NCI-H2081 (cell line): ENCODE data around the gene WWTR1.

Experiments used
- DNase-seq, 2 experiments: peaks; one replicate each; lab custom pipeline; 2025; lab: John Stamatoyannopoulos, UW

WWTR1 gene

DNA sequence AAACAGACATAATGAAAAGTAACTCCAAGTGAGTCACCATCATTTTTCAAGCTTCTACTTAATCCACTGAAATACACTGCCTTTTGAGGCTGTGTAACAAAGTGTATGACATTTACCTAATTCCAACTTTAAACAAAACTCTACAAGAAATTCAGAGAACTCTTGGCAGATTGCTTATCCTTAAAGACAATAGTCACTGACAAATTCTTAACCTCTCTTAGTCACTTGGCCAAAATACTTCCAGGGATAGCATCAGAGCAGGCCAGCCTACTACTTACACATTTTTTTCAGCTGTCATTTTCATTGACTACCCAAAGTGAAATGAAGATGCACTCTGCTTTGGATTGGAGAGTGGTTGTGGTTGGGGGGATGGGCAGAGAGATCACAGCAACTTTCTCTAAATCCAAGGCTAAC, 3.6 kb downstream of the WWTR1 start:
- no peak for DNase-seq

DNA sequence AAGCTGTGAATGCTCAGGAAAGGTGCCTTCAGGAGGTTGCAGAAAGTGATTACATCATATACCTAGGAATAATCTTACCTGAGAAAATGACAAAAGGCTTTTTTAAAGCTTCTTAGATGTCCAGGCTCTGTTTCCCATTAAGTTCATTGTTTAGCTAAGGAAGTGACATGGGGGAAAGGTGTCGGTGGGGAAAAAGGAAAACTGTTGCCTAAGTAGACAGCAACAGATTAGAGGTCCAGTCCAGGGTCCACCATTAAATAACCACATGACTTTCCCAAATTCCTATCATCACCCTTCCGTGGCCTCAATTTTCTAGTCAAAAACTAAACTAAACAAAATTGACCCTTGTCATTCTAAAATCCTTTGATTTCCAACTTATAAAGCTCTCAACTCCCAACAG, 4.3 kb downstream of the WWTR1 start:
- DNase-seq = no peak

DNA sequence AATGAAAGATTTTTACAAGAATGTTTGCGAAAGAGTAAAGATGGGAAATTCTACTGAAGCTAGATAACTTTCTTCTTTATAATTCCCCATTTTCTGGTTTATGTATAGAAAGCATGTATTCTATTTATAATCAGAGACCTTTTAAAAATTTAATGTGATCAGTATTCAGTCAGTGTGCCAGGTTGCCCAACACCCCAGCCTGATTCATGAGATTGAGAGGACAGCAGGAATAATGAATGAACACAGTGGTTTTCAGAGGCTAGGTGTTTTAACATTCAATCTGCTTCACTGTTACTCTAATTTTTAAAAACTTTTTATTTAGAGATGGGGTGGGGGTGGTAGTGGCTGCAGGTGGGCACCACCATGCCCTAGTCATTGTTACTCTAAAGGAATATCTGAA, 4.7 kb downstream of the WWTR1 start:
- DNase-seq = no peak

DNA sequence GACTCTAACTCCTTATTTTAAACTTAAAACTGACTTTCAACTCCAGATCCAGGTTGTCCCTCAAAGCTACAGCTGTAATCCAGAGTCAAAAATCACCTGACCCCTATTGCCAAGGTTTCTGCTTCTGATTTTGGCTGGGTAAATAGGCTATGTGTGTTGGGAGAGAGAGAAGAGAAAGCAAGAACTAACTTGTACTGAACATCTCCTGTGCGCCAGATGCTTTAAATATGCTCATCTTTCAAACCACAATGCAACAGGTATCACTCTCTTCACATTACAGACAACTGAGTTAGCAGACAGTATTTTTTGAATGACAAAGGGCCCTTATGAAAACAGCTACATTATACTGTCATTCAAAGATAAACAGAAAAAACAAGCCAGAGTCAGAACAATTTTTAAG, 7.0 kb downstream of the WWTR1 start:
- DNase-seq = no peak

DNA sequence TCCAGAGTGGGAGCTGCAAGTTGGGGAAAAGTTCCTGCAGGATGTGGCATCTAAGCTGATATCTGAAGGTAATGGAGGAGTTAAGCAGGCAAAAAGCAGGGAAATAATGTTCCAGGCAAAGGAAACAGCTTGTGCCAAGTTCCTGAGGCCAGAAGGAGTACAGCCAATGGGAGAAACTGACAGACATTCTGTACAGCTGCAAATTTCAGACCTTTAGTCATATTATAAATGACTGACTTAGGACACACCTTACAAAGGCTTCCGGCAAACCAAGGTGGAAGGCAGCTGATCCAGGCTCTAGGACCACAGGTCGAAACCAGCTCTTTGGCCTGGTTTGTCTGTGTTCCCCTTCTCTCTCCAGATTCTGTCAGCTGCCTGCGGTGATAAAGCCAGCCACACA, 9.3 kb downstream of the WWTR1 start:
- no peak for DNase-seq

DNA sequence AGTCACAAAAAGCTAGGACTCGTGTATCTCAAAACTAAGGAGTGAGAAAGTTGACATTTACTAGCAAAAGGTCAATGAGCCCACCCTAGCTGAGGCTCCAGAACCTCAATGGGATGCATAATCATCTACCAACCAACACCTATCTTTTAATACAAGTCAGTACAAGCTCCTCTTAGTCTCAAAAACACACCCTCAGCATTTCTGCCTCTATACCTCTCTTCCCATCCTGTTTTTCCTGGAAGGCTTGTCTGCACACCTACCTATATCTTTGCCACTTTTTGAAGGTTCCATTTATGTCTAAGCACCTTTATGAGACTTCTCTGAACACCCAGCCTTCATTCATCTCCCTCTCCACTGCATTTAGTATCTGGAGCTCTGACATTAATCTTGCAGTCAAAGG, 10.0 kb downstream of the WWTR1 start:
- no peak for DNase-seq

DNA sequence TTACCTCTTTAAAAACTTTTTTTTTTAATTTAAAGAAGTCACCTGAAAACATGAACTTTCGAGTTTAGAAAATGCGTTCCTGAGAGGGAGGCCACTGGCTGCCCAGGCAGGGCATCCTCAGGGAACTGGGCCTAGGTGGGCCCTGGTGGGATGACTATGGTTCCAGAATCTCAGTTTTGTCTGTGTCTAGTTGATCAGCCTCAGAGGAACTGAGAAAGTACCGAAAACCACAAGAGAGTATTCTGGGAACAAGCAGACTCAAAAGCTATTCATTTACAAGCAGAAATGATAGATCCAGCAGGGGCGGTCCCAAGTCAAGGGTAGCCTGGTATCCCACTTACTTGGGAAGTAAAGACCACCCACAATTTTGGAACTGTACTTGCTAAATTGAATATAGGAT, 10.5 kb downstream of the WWTR1 start:
- DNase-seq = no peak

DNA sequence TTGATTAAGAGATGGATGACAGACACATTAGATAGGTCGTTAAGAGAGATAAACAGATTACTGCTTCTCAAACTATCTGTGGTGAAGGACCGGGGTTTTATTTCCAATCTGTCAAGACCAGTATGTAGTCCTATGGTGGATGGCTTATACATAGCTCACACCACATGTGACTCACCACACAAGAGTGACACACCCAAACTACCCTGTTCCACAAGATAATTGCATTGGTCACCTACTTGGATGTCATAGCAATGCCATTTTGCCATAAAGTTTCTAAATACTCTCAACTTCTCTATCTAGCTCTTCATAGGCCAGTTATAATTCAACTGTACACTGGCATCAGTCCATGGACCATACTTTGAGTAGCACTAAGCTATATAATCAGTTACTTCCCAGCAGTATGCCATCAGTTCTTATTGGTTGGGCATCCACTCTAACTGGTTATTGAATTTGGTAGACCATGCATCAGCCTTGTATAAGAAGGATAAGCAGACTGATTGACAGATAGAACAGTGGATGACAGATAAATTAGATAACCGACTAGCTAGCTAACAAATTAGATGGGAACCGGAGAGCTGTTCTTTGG, 11.6 kb downstream of the WWTR1 start:
- DNase-seq = no peak

DNA sequence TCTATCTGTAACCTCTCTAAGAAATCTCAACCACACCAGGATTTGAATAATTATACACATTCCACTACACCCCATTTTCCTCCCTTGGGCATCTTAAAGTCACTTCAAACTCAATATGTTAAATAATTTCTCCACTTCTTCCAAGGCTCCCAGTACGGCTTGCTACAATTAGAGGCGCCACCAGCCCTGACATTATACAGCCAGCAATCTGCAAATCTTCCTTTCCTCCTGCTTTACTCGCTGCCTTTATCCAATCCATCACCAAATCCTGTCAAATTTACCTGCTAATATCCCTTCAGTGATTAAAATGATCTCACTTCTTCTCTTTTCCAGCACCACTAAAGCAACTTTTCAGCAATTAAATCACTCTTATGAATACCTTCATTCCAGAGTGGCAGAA, 13.9 kb downstream of the WWTR1 start:
- DNase-seq = no peak

DNA sequence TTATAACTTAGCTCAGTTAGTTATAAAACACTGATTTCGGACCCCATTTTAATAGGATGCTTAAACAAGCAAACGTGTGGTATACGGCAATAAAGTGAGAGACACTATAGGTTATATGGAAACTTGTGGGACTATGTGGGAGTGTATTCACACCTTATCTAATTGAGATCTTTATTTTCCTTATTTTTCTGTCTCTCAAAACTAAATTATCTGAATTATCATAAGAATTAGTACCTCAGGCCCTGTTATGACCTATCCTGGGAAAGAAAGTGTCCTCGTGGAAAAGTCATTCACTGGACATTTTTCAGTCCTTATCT, 14.4 kb downstream of the WWTR1 start:
- DNase-seq = no peak

DNA sequence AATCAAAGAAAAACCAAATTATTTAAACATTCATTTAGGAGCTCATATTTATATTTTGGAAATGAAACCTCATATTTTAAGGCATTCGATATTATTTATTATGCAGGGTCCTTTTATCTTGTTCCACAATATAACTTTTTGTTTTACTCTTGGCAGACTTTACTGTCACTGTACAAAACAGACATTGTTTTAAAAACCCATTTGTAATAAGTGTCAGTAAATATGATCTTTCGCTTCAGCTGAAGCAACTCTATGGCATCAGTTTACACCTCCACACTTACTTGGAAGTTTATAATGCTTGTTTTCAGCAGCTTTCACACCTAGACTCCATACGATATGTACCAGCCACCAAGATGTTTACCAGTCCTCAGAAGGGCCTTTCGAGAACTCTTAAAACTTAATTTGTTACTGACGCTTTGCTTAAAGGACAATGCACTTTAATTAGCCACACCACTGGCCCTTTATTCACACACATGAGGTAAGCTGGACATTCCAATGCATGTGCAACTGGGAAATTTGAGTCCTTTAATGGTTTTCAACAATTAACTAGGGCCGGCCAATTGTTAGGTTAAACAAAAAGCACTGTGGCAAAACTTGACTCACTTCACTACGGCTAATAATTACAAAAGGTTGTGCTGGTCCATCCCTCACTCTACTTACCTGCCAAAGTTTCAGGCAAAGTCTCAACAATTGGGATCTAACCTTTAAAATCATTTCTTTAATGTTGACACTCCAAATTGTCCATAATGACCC, 16.7 kb downstream of the WWTR1 start:
- no peak for DNase-seq

DNA sequence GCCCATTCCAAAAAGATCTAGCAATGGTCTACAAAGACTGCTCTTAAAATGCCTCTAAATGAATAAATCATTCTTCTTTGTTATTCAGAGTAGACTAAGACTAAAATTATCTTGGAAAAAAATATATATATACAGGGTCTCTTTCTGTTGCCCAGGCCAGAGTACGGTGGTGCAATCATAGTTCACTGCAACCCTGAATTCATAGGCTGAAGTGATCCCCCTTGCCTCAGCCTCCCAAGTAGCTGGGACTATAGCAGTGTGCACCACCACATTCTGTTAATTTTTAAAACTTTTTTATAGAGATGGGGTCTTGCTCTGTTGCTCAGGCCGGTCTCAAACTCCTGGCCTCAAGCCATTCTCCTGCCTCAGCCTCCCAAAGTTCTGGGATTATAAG, 18.7 kb downstream of the WWTR1 start:
- no peak for DNase-seq

DNA sequence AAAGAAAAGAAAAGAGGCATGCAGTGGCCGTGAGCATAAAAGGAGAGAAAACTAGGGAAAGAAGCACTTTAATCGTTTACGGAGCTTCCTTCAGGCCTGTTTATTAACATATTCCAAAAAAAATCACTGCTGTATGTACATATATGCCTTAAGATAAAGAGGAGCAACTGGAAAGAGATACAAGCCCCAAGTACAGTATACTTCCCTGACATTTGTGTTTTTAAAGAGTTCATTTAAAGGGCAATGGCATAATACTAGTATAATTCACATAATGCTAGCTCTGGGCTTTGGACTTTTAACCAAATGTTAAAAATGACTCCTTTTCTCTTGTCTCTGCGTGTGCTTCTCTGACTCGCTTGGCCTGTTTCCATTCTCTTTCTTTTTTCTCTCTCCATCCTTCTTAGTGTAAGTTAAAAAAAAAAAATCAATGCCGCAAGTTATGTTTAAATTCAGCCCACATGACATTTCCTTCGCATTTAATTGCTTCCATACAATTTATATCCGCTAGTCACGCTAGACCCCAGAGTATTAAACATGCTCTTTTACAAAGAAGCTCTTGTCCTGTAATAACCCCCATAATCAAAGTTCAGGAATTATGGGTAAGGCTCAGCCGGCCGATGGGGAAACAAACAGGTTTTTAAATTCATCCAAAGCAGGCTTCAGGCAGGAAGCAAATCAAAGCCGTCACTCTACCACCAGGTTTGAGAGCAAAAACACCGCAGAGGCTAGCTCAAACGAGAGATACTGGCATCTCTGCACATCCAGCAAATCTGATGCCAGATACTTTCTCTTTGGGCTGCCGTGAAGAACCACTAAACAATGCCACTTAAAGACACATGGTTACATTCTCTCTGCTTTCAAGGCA, 19.4 kb downstream of the WWTR1 start:
- peak in 1 of 2 experiments; percentile 36 for DNase-seq

DNA sequence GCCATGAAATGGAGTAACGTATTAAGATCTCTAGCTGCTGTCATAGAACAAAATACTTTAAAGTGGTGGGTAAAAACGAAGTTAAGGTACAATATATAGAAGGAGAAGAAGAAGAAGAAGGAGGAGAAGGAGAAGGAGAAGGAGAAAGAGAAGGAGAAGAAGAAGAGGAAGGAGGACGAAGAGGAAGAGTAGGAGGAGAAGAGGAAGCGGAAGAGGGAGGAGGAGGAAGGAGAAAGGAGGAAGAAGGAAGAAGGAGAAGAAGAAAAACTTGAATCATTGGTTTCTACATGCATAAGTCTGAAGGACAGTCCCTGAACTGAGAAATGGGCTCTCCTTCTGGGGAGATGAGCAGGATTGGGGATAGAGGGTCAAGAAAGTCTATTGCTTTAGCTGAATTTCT, 22.4 kb downstream of the WWTR1 start:
- no peak for DNase-seq

DNA sequence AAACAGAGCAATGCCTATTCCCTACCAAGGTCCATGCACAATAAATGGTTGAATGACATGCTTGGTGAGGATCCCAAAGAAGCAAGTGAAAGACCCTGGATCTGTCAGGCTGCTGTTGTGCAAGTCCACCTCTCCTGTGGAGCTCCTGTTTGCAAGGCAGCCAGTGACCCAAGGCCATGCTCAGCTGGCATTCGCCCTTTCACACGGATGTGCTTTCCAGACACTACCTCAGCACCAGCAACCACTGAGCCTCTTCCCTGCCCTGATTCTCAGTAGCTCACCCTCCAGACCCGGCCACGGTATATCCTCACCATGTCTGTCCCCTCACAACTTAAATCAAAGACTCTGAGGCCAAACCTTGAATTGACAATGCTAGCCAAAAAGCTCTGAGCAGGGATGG, 23.3 kb downstream of the WWTR1 start:
- no peak for DNase-seq

DNA sequence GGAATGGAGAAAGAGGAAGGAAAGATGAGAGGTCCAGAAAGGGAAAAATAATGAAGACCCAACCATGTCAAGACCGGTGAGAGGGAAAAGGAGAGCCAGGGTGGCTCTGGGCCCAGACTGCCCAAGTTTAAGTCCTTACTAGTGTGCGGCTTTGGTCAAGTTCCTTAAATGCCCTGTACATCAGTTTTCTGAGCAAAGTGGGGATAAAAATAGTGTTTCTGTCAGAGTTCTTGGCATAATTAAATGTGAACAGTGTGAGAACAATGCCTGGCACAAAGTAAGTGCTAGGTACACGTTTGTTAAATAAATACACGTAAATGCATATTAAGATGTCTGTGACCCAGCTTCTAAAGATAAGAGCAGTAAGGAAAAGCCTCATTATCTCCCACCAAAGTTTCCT, 23.8 kb downstream of the WWTR1 start:
- no peak for DNase-seq

DNA sequence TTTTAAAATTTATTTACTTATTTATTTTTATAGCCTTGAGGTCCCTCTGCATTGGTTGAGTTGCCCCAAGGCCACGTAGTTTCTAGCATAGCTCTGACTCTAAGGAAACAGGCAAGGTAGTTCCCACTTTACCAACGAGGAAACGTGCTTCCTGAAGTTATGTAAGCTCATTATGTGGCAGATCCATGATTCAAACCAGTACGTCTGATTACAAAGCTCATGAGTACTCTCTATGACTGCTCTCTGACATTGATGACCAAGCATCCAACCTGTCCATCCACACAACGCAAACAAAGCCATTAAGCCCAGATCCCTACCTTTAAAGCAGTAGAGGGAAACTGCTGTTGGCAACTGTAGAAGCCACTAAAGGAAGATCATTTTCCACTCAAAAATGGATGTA, 25.6 kb downstream of the WWTR1 start:
- DNase-seq = no peak

DNA sequence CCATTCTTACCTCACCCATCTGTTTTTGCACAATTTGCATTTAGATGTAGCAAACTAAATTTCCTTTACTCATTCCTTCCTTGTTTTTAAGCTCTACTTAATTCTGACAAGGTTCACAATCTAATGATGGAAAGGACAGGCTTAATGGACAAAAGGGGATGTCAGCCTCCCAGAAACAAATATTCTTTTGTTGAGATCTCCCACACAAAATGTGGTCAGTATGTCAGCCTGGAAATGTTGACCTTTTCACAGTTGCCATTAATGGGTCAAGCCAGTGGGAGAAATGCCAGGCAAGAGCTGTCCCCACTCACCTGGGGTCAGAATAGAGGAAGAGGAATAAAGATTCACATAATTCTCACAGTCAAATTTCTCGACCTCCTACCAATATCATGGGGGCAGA, 27.0 kb downstream of the WWTR1 start:
- no peak for DNase-seq

DNA sequence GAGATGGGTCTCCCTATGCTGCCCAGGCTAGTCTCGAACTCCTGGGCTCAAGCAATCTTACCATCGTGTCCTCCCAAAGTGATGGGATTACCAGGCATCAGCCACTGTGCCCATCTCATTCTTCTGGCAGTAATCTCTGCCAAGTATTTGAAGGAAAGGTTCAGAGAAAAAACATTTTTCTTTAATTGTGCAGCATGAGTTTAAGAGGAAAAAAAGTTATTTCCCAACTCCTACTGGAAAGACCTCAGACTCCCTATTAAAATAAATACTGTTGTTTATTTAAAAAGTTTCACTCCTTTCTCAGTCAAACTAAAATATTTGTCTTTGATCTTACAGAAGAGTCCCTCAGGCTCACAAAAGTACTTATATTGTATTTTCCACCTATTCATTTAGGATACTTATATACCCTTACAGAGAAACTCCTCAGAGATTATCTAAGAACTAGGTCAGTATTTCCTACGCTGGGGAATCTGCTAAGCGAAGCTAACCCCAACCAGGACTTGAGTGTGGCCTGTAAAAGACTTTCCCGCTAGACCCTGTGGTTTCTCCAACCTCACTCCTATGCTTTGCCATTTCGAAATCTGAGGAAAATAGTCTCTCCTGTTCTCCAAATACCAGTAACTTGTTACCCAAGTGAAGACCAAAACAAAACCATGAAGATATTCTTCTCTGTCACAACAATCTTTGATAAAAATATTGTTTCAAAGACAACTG, 28.7 kb downstream of the WWTR1 start:
- no peak for DNase-seq

DNA sequence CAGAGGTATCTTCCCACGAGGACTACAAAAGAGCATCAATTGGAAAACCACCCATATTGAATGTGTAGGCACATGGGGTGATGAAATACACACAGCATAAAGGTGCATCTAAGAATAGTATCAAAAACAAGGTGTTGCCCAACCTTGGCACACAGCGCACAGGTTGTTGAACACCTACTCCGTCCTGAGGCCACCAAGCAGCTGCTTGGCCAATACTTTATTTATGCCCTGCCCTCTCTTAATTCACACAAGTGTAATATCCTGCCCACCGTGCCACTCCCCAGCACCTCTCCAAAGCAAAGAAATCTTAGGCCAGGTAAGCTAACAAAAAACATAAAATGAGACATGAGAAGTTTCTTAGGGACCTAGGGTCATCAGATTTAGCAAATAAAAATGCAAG, 31.2 kb downstream of the WWTR1 start:
- DNase-seq = no peak

DNA sequence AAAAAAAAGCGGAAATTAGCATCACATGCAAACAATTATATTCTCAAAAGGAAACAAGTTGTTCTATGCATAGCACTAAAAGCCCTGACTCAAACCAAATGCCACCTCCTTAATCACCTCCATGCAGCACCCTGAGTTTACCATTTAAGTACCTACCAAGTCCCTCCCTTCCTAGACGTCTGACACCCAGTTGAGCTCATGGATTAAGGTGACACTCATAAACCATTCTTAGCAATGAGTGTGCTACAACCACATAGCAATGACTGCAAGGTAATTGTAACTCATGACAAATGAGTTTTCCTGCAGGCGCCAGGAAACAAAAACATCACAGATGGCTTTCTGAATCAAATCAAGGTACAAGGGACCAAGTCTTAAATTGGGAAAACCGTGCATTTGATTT, 32.0 kb downstream of the WWTR1 start:
- no peak for DNase-seq

DNA sequence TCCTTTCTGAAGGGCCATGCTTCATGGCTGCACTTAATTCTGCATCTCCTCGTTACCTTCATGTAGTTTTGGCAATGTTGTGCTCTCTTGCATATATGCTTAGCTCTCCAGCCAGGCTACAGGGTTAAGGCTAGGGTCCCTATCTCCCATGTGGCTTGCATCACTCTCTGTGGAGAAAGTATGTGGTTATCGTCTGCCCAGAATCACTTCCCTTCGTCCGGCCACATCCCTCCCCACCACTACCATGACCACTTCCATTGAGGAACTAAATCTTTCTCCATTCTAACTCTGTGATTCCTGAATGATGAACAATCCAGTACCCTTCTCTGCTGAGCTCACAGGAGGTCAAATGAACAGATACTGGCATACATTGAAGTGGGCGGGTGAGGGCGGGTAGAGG, 34.0 kb downstream of the WWTR1 start:
- no peak for DNase-seq
